Gastrocnemius medialis (tissue), 4 donors: ENCODE data around the gene TRIM5.

Experiments
- POLR2A ChIP-seq, 2 donors: fragments of 450-650 bp; IDR thresholded peaks; one replicate each; pipeline ENCODE4 v1.6.1; 2017; ENCODE audit warnings: antibody characterized with exemption in 2 of 2, mild to moderate bottlenecking in 2 of 2, moderate library complexity in 2 of 2
- TF ChIP-seq, protein P1 (sequence below), 5 experiments: fragments of 450-650 bp in 3 of 5; fragments of 200-600 bp in 2 of 5; sonication (generic) in 2 of 5; IDR thresholded peaks in 4 of 5; conservative IDR thresholded peaks in 1 of 5; 1 replicate in 4 of 5; 2 replicates in 1 of 5; pipeline ENCODE4 v1.5.1; 2016 to 2019; ENCODE audit warnings: antibody characterized with exemption in 5 of 5, mild to moderate bottlenecking in 3 of 5, moderate library complexity in 3 of 5

DNA sequence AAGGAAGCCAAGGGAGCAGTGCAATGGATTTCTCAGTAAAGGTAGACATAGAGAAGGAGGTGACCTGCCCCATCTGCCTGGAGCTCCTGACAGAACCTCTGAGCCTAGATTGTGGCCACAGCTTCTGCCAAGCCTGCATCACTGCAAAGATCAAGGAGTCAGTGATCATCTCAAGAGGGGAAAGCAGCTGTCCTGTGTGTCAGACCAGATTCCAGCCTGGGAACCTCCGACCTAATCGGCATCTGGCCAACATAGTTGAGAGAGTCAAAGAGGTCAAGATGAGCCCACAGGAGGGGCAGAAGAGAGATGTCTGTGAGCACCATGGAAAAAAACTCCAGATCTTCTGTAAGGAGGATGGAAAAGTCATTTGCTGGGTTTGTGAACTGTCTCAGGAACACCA, 11.3 kb upstream of the TRIM5 start:
- TF ChIP-seq POLR2A (IDR thresholded peaks at IDR 0.05): no peak
- TF ChIP-seq, protein P1, sequence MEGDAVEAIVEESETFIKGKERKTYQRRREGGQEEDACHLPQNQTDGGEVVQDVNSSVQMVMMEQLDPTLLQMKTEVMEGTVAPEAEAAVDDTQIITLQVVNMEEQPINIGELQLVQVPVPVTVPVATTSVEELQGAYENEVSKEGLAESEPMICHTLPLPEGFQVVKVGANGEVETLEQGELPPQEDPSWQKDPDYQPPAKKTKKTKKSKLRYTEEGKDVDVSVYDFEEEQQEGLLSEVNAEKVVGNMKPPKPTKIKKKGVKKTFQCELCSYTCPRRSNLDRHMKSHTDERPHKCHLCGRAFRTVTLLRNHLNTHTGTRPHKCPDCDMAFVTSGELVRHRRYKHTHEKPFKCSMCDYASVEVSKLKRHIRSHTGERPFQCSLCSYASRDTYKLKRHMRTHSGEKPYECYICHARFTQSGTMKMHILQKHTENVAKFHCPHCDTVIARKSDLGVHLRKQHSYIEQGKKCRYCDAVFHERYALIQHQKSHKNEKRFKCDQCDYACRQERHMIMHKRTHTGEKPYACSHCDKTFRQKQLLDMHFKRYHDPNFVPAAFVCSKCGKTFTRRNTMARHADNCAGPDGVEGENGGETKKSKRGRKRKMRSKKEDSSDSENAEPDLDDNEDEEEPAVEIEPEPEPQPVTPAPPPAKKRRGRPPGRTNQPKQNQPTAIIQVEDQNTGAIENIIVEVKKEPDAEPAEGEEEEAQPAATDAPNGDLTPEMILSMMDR (IDR thresholded peaks at IDR 0.05 in 4 of 5, conservative IDR thresholded peaks at IDR 0.05 in 1 of 5): no peak
